Heart right ventricle (tissue), 16 donors: ENCODE measurements around the gene PCDHA13. TPM values are rescaled to one million over a fixed set of nuclear protein-coding genes. Genes with fewer than 3 reads are reported as not detected.

Experiments
- ATAC-seq, 8 donors: fragments of 200-7000 bp; cut with Tn5 transposase; one replicate each; pipeline ENCODE4 v1.9.1; 2020; ENCODE audit warnings: mild to moderate bottlenecking in 8 of 8, moderate library complexity in 8 of 8, moderate number of reproducible peaks in 1 of 8
- DNase-seq, 2 donors: peaks; one replicate each; pipeline ENCODE4 v3.0.0-alpha.2; 2020
- H3K27ac ChIP-seq, 10 donors: fragments of 200-600 bp; sonication (generic) in 2 of 10; one replicate each; pipeline versions ENCODE4 v1.5.0 to v1.8.0; 2020 to 2022; ENCODE audit warnings: mild to moderate bottlenecking in 3 of 10
- H3K27me3 ChIP-seq, 7 donors: fragments of 200-600 bp; one replicate each; pipeline ENCODE4 v1.8.0; 2021 to 2022; ENCODE audit warnings: mild to moderate bottlenecking in 2 of 7
- H3K36me3 ChIP-seq, 9 donors: fragments of 200-600 bp; sonication (generic) in 1 of 9; one replicate each; pipeline versions ENCODE4 v1.5.0 to v1.8.0; 2020 to 2022; ENCODE audit warnings: mild to moderate bottlenecking in 2 of 9
- H3K4me1 ChIP-seq, 9 donors: fragments of 200-600 bp; sonication (generic) in 1 of 9; one replicate each; pipeline versions ENCODE4 v1.5.0 to v1.8.0; 2020 to 2022; ENCODE audit warnings: mild to moderate bottlenecking in 4 of 9
- H3K4me3 ChIP-seq, 10 donors: fragments of 200-600 bp; sonication (generic) in 2 of 10; one replicate each; pipeline versions ENCODE4 v1.5.0 to v1.8.0; 2020 to 2022; ENCODE audit warnings: mild to moderate bottlenecking in 7 of 10, moderate library complexity in 2 of 10
- H3K9me3 ChIP-seq, 11 donors: fragments of 200-600 bp in 10 of 11; sonication (generic) in 2 of 11; one replicate each; pipeline versions ENCODE4 v1.5.0 to v1.8.0; 2013 to 2022; ENCODE audit warnings: mild to moderate bottlenecking in 2 of 11, control low read depth in 1 of 11, moderate library complexity in 1 of 11
- WGBS, 2 donors: extraction: QIAGEN DNeasy Blood & Tissue Kit; methylation state at CpG; one replicate each; pipeline ENCODE4 v1.1.7; 2013; ENCODE audit warnings: inconsistent platforms in 1 of 2; 5-methylcytosine and 5-hydroxymethylcytosine counted together
- intact Hi-C, 10 donors: fragments of 100-400 bp; cut with DNase I; formaldehyde crosslinking; loops; one replicate each; pipeline versions ENCODE4 v1.11.1 to v1.14.2; 2022
- polyA plus RNA-seq, 2 donors: library from polyadenylated mRNA; stranded (reverse); fragments of 200-250 nt; gene quantifications; one replicate each; pipeline ENCODE4 v1.2.3, GENCODE V29; 2013
- total RNA-seq, 10 donors: library from RNA; stranded (reverse); fragmentation: NEBNext Ultra II Directional in 3 of 10; extraction: Animal tissue kit (Norgen Biotek cat#: 25700) in 3 of 10; gene quantifications; one replicate each; pipeline versions ENCODE4 v1.2.1 to v1.2.4, GENCODE V29; 2021 to 2023
- TF ChIP-seq, protein P1 (sequence below), 9 donors: fragments of 200-600 bp; sonication (generic) in 2 of 9; IDR thresholded peaks; one replicate each; pipeline versions ENCODE4 v1.5.0 to v1.8.0; 2021 to 2022; ENCODE audit warnings: antibody characterized with exemption in 9 of 9, mild to moderate bottlenecking in 5 of 9, moderate library complexity in 1 of 9
- donor health status: Arrhythmogenic right ventricular cardiomyopathy.
- donor health status: ischemic (EF 13 %, LVEDD 7.1; RV severe dilation, severe dysfunction).
- donor health status: healthy with polysubstance abuse.
- donor health status: DM: no; HTN: yes; CAD: no.
- donor health status: DM: no; HTN: no; CAD: no.
- donor health status: ischemic (EF 25% LVEDD 6.9; RV normal size, moderate dysfunction).
- donor health status: ischemic (EF 25% LVEDD 5.7; RV mildly dilated, moderate dysfunction).
- donor health status: healthy.
- donor health status: DM: yes; HTN: yes; CAD: no.
- donor health status: Ischemic cardiomyopathy.
- donor health status: ischemic (EF 35%, LVEDD 5.7; RV mildly dilated, moderate dysfunction).
- donor health status: nonischemic (EF 11% LVEDD 7.7; RV severe dilation, severe dysfunction).
- donor health status: DM: yes; HTN: yes; CAD: no.
- donor health status: PGD.
- donor health status: ischemic (EF 29% LVEDD 5.4; RV normal size, mild dysfunction).
- donor health status: nonischemic (EF 23%, LVEDD 6.1; RV moderate dilation, normal function).

Gene PCDHA13
- total and polyA plus RNA-seq, 12 donors: not detected

DNA sequence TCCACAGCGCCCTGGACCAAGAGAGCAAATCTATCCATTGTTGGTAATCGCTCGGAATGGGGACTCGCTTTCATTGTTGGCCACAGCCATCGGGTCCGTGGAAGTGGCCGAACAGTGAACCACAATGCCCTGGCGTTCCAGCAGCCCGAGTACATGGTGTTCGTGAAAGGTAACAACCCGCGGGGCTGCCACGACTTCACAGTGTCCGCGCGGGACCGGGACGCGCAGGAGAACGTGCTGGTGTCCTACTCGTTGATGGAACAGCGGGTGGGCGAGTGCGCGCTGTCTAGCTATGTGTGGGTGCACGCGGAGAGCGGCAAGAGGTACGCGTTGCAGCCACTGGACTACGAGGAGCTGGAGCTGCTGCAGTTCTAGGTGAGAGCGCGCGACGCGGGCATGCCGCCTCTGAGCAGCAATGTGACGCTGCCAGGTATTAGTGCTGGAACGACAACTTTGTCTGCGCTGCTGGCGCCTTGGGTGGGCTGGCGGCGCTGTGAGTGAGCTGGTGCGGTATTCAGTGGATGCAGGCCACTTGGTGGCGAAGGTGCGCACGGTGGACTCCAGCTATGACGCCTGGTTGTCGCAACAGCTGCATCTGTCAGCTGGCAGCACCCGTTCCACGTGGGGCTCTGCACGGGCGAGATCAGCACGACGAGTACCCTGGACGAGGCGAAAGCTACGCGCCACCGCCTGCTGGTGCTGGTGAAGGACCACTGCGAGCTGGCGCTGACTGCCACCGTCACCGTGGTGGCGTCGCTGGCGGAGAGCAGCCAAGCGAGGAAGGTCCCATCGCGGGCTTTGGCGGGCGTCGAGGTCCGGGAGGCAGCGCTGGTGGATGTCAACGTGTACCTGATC lies 19.3 kb upstream of the PCDHA13 start:
- WGBS, 2 donors: 31 to 40% methylated on average over 76 of the region's 76 CpGs
- ATAC-seq (no peak), DNase-seq (no peak)
- Histone ChIP-seq H3K36me3 (no peaks in the 10 kb centered on the region), H3K4me1 (no peaks in the 10 kb centered on the region), H3K27ac (no peak overlapping the region), H3K9me3 (peaks cover 0 to 55% (median 8%) of the 10 kb centered on the region in 11 donors), H3K27me3 (peaks cover 0 to 94% (median 35%) of the 10 kb centered on the region in 7 donors), H3K4me3 (no peak overlapping the region)
- TF ChIP-seq, protein P1, sequence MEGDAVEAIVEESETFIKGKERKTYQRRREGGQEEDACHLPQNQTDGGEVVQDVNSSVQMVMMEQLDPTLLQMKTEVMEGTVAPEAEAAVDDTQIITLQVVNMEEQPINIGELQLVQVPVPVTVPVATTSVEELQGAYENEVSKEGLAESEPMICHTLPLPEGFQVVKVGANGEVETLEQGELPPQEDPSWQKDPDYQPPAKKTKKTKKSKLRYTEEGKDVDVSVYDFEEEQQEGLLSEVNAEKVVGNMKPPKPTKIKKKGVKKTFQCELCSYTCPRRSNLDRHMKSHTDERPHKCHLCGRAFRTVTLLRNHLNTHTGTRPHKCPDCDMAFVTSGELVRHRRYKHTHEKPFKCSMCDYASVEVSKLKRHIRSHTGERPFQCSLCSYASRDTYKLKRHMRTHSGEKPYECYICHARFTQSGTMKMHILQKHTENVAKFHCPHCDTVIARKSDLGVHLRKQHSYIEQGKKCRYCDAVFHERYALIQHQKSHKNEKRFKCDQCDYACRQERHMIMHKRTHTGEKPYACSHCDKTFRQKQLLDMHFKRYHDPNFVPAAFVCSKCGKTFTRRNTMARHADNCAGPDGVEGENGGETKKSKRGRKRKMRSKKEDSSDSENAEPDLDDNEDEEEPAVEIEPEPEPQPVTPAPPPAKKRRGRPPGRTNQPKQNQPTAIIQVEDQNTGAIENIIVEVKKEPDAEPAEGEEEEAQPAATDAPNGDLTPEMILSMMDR (IDR thresholded peaks at IDR 0.05): no peak
- intact Hi-C loops: loop anchor here in 1 of 10 donors (10.0 kb wide), 1 partner anchor 182 kb away; no protein-coding TSS in a partner anchor

GRCh38 chr5:140868721-140869554 lies 13.0 kb upstream of the PCDHA13 start, which contains the start of gene PCDHA11:
TSS of gene PCDHA11 (plus strand) at chr5:140868957. CDS start at chr5:140869104, 147 bp downstream.
- Histone ChIP-seq H3K9me3 (peaks cover 0 to 56% (median 13%) of the 10 kb centered on the region in 11 donors), H3K4me1 (no peaks in the 10 kb centered on the region), H3K36me3 (no peaks in the 10 kb centered on the region), H3K4me3 (no peak within 1 kb of the TSS), H3K27ac (no peak within 1 kb of the TSS), H3K27me3 (peaks cover 0 to 98% (median 42%) of the 10 kb centered on the region in 7 donors)
- TF ChIP-seq, protein P1 (IDR thresholded peaks at IDR 0.05): peak in 5 of 9 donors; percentile 15 to 41 (median 17)
- DNase-seq (no peak), ATAC-seq (no peak)
- 11 to 12% methylated on average over 41 of the region's 41 CpGs for WGBS, 2 donors
- intact Hi-C loops: loop anchor here in 2 of 10 donors (5.0 to 10.0 kb wide), 2 partner anchors 173 to 176 kb away; no protein-coding TSS in a partner anchor

- ATAC-seq: no peak
- TF ChIP-seq, protein P1 (IDR thresholded peaks at IDR 0.05): no peak
- peaks cover 0 to 98% (median 44%) of the 10 kb centered on the region in 7 donors for H3K27me3 ChIP-seq
- H3K27ac ChIP-seq: no peak overlapping the region
- H3K4me1 ChIP-seq: no peaks in the 10 kb centered on the region
- DNase-seq: no peak
- H3K4me3 ChIP-seq: no peak overlapping the region
- intact Hi-C loops: loop anchor here in 2 of 10 donors (5.0 to 10.0 kb wide), 2 partner anchors 173 to 175 kb away; no protein-coding TSS in a partner anchor
- WGBS, 2 donors: 48 to 55% methylated on average over 5 of the region's 5 CpGs
- peaks cover 0 to 60% (median 13%) of the 10 kb centered on the region in 11 donors for H3K9me3 ChIP-seq
- H3K36me3 ChIP-seq: no peaks in the 10 kb centered on the region
Observed at GRCh38 chr5:140869555-140869886, 12.4 kb upstream of the PCDHA13 start.
